IMR-90 (cell line): ENCODE results near the gene MFGE8. TPM values are rescaled to one million over a fixed set of nuclear protein-coding genes. Genes with fewer than 3 reads are reported as not detected.

Experiments
- ATAC-seq: fragments of 200-7000 bp; cut with Tn5 transposase; 2 replicates; pipeline ENCODE4 v1.9.1; 2020; ENCODE audit warnings: low read depth, mild to moderate bottlenecking, moderate library complexity
- BruUV-seq: library from RNA; stranded (reverse); fragments of 400-500 nt; replicated peaks from 2 replicates; lab custom pipeline; 2021; lab: Mats Ljungman, UMichigan
- CTCF ChIA-PET: fragments of 300-600 bp; formaldehyde crosslinking; extraction: SDS; loops from one replicate; lab custom pipeline; 2021; ENCODE audit warnings: antibody characterized with exemption; lab: Yijun Ruan, JAX
- POLR2A ChIA-PET: fragments of 300-600 bp; sonication (Branson Sonifier 250); formaldehyde crosslinking; loops from one replicate; lab custom pipeline; 2022; ENCODE audit warnings: antibody characterized with exemption; ENCODE audit not compliant: unreplicated experiment; lab: Charles Lee
- DNase-seq: peaks from one replicate; pipeline ENCODE4 v3.0.0; 2013
- H2AFZ ChIP-seq: replicated peaks from 2 replicates; pipeline ENCODE3; 2013; ENCODE audit warnings: low read length, mild to moderate bottlenecking; ENCODE audit not compliant: poor library complexity
- H2AK5ac ChIP-seq: 2 replicates; pipeline ENCODE4 v1.6.1; 2013; ENCODE audit warnings: low read depth, low read length, inconsistent platforms
- H2AK9ac ChIP-seq: replicated peaks from 2 replicates; pipeline ENCODE3; 2013; ENCODE audit warnings: mild to moderate bottlenecking, low read depth, low read length, moderate library complexity; ENCODE audit not compliant: poor library complexity
- H2BK120ac ChIP-seq: 2 replicates; pipeline ENCODE4 v1.6.1; 2013; ENCODE audit warnings: low read depth, low read length, inconsistent platforms
- H2BK15ac ChIP-seq: 3 replicates; pipeline ENCODE4 v1.6.1; 2013; ENCODE audit warnings: low read depth, low read length, inconsistent platforms
- H2BK20ac ChIP-seq: 2 replicates; pipeline ENCODE4 v1.6.1; 2013; ENCODE audit warnings: low read depth, mild to moderate bottlenecking, inconsistent platforms, low read length, moderate library complexity
- H2BK5ac ChIP-seq: 2 replicates; pipeline ENCODE4 v1.6.1; 2013; ENCODE audit warnings: mild to moderate bottlenecking, low read depth, low read length, inconsistent platforms; ENCODE audit not compliant: poor library complexity, severe bottlenecking
- H3K14ac ChIP-seq: replicated peaks from 2 replicates; pipeline ENCODE4 v1.6.1; 2013; ENCODE audit warnings: low read depth, low read length, inconsistent platforms
- H3K18ac ChIP-seq: 2 replicates; pipeline ENCODE4 v1.6.1; 2013; ENCODE audit warnings: low read depth, low read length, control low read depth
- H3K23ac ChIP-seq: 2 replicates; pipeline ENCODE4 v1.6.1; 2013; ENCODE audit warnings: low read depth, low read length, inconsistent platforms
- H3K27ac ChIP-seq: 2 replicates; pipeline ENCODE4 v1.5.1; 2013; ENCODE audit warnings: mild to moderate bottlenecking, control low read depth, low read length; ENCODE audit not compliant: insufficient read depth
- H3K27me3 ChIP-seq: 2 replicates; pipeline ENCODE4 v1.6.1; 2013; ENCODE audit warnings: low read length; ENCODE audit not compliant: control insufficient read depth, insufficient read depth
- H3K36me3 ChIP-seq: 2 replicates; pipeline ENCODE4 v1.6.1; 2013; ENCODE audit warnings: low read length, mixed read lengths; ENCODE audit not compliant: control insufficient read depth, insufficient read depth
- H3K4ac ChIP-seq: 2 replicates; pipeline ENCODE4 v1.6.1; 2013; ENCODE audit warnings: low read depth, low read length, inconsistent platforms
- H3K4me1 ChIP-seq: 2 replicates; pipeline ENCODE4 v1.6.1; 2013; ENCODE audit warnings: low read length, mixed read lengths; ENCODE audit not compliant: control insufficient read depth, insufficient read depth
- H3K4me2 ChIP-seq: 2 replicates; pipeline ENCODE4 v1.6.1; 2013; ENCODE audit warnings: low read depth, mild to moderate bottlenecking, control low read depth, low read length, moderate library complexity
- H3K4me3 ChIP-seq: 2 replicates; pipeline ENCODE4 v1.5.1; 2013; ENCODE audit warnings: low read depth, mild to moderate bottlenecking, control low read depth, low read length, moderate library complexity; ENCODE audit not compliant: insufficient read depth
- H3K56ac ChIP-seq: 2 replicates; pipeline ENCODE4 v1.6.1; 2013; ENCODE audit warnings: low read length, inconsistent platforms; ENCODE audit not compliant: insufficient read depth; ENCODE audit errors: extremely low read depth
- H3K79me1 ChIP-seq, 2 experiments: 2 replicates each; pipeline ENCODE4 v1.6.1; 2013; ENCODE audit warnings: low read length in 2 of 2, inconsistent platforms in 1 of 2, low read depth in 1 of 2
- H3K9ac ChIP-seq: 2 replicates; pipeline ENCODE4 v1.6.1; 2013; ENCODE audit warnings: low read depth, low read length, control low read depth
- H3K9me1 ChIP-seq: 2 replicates; pipeline ENCODE4 v1.6.1; 2013; ENCODE audit warnings: low read length, inconsistent platforms; ENCODE audit not compliant: insufficient read depth
- H3K9me3 ChIP-seq: 2 replicates; pipeline ENCODE4 v1.6.1; 2013; ENCODE audit warnings: low read length; ENCODE audit not compliant: control insufficient read depth, insufficient read depth
- H4K20me1 ChIP-seq: 2 replicates; pipeline ENCODE4 v1.6.1; 2013; ENCODE audit warnings: low read length, inconsistent platforms; ENCODE audit not compliant: insufficient read depth
- H4K5ac ChIP-seq: 2 replicates; pipeline ENCODE4 v1.6.1; 2013; ENCODE audit warnings: mild to moderate bottlenecking, low read depth, low read length, control low read depth
- H4K8ac ChIP-seq, 2 experiments: 2 replicates each; pipeline ENCODE4 v1.6.1; 2013; ENCODE audit warnings: low read depth in 2 of 2, low read length in 2 of 2, control low read depth in 1 of 2, inconsistent platforms in 1 of 2
- H4K91ac ChIP-seq: 2 replicates; pipeline ENCODE4 v1.6.1; 2013; ENCODE audit warnings: low read depth, low read length, inconsistent platforms; ENCODE audit not compliant: insufficient read depth
- CHD1 ChIP-seq: IDR thresholded peaks from 2 replicates; pipeline ENCODE4 v1.6.1; 2012; ENCODE audit warnings: low read depth, low read length, improper control_type of control experiment
- WGBS, 2 experiments: methylation state at CpG; one replicate each; pipeline versions ENCODE4 v1.1.5 to v1.1.7; 2013; ENCODE audit warnings: missing lambda C conversion rate in 2 of 2; ENCODE audit not compliant: insufficient read length in 1 of 2; ENCODE audit errors: extremely low coverage in 2 of 2; 5-methylcytosine and 5-hydroxymethylcytosine counted together
- dilution Hi-C: fragments of 300-500 bp; cut with HindIII; formaldehyde crosslinking; loops from one replicate; pipeline ENCODE4 v1.14.3; 2018; ENCODE audit warnings: low sequenced_read_pairs; ENCODE audit not compliant: unreplicated experiment
- in situ Hi-C: fragments of 300-500 bp; cut with MboI; formaldehyde crosslinking; loops from 3 replicates; pipeline ENCODE4 v1.14.3; 2019; ENCODE audit warnings: low sequenced_read_pairs, inconsistent platforms, mixed read lengths
- intact Hi-C: fragments of 100-400 bp; cut with micrococcal nuclease; formaldehyde crosslinking; loops from 2 replicates; pipeline ENCODE4 v1.10.0; 2022
- polyA plus RNA-seq, 3 experiments: library from polyadenylated mRNA; depleted of rRNA; stranded (reverse); fragments of >200 nt; gene quantifications; 2 replicates each; pipeline ENCODE4 v1.2.3, GENCODE V29; 2012; ENCODE audit warnings: low replicate concordance in 1 of 3
- total RNA-seq: library from RNA; depleted of rRNA; stranded (reverse); fragments of >200 nt; gene quantifications from 2 replicates; pipeline ENCODE4 v1.2.3, GENCODE V29; 2012

MFGE8 gene
- total and polyA plus RNA-seq, 2 of the 4 experiments (the other 2 are of a cell fraction), result 232 to 1,912 TPM

- intact Hi-C loops, result no loop called here
These were observed 36.7 kb upstream of the MFGE8 start for GRCh38 chr15:88949734-88950400.

More at GRCh38 chr15:88949734-88950400, 36.7 kb upstream of the MFGE8 start:
- H3K4me2 ChIP-seq, result no peak overlapping the region
- no peak overlapping the region for H2BK5ac ChIP-seq
- H3K4ac ChIP-seq, result no peak overlapping the region
- dilution Hi-C loops, result no loop called here
- H3K27me3 ChIP-seq, result no peaks in the 10 kb centered on the region
- WGBS, 2 experiments, result 90% methylated on average over 3 of the region's 5 CpGs; no CpG with 5 or more reads in 1 of the 2 experiments
- no peak for ATAC-seq
- no peak overlapping the region for H3K18ac ChIP-seq
- H4K20me1 ChIP-seq, result no peaks in the 10 kb centered on the region
- H2BK120ac ChIP-seq, result no peak overlapping the region
- H3K23ac ChIP-seq, result no peak overlapping the region
- no peaks in the 10 kb centered on the region for H3K9me3 ChIP-seq
- H3K79me1 ChIP-seq, result no peaks in the 10 kb centered on the region
- no peak overlapping the region for H4K5ac ChIP-seq
- H3K36me3 ChIP-seq, result no peaks in the 10 kb centered on the region
- POLR2A ChIA-PET, result interaction anchor here (0.5 kb wide), 1 partner anchor 10 kb away, joined by 5 read pairs; no protein-coding TSS in a partner anchor
- no peak overlapping the region for H3K14ac ChIP-seq
- H3K9me1 ChIP-seq, result no peaks in the 10 kb centered on the region
- in situ Hi-C loops, result no loop called here
- H2BK15ac ChIP-seq, result no peak overlapping the region
- no peak overlapping the region for H4K8ac ChIP-seq
- no peak for DNase-seq
- H2AFZ ChIP-seq, result no peak overlapping the region
- H3K9ac ChIP-seq, result no peak overlapping the region
- no TSS peak for BruUV-seq
- H3K4me3 ChIP-seq, result no peak overlapping the region
- no peak overlapping the region for H2AK9ac ChIP-seq
- TF ChIP-seq CHD1, result no peak
- H2AK5ac ChIP-seq, result no peak overlapping the region
- H3K4me1 ChIP-seq, result peaks cover 2% of the 10 kb centered on the region; the same call in 1 of the 2 replicates
- CTCF ChIA-PET, result no interaction called here
- no peak overlapping the region for H3K27ac ChIP-seq
- H3K56ac ChIP-seq, result no peak overlapping the region
- no peak overlapping the region for H2BK20ac ChIP-seq
- H4K91ac ChIP-seq, result no peak overlapping the region
